ENCODE results near the gene HS2ST1. TPM values are rescaled to one million over a fixed set of nuclear protein-coding genes. Genes with fewer than 3 reads are reported as not detected.

Gene HS2ST1
- total RNA-seq, 4 donors from 2014 or later = 4.6 to 53.5 (median 15.5) TPM

GRCh38 chr1:87051965-87052364 is 137.5 kb downstream of the HS2ST1 start:
- H3K27me3 ChIP-seq = no peaks in the 10 kb centered on the region
- no peaks in the 10 kb centered on the region for H3K9me3 ChIP-seq
- H3K4me1 ChIP-seq = no peaks in the 10 kb centered on the region
- no peak overlapping the region for H3K27ac ChIP-seq
- TF ChIP-seq POLR2A (IDR thresholded peaks at IDR 0.05) = no peak
- TF ChIP-seq, protein P1, sequence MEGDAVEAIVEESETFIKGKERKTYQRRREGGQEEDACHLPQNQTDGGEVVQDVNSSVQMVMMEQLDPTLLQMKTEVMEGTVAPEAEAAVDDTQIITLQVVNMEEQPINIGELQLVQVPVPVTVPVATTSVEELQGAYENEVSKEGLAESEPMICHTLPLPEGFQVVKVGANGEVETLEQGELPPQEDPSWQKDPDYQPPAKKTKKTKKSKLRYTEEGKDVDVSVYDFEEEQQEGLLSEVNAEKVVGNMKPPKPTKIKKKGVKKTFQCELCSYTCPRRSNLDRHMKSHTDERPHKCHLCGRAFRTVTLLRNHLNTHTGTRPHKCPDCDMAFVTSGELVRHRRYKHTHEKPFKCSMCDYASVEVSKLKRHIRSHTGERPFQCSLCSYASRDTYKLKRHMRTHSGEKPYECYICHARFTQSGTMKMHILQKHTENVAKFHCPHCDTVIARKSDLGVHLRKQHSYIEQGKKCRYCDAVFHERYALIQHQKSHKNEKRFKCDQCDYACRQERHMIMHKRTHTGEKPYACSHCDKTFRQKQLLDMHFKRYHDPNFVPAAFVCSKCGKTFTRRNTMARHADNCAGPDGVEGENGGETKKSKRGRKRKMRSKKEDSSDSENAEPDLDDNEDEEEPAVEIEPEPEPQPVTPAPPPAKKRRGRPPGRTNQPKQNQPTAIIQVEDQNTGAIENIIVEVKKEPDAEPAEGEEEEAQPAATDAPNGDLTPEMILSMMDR (IDR thresholded peaks at IDR 0.05) = no peak
- intact Hi-C loops (cut with DNase I; ENCODE audit: low total_unique reads) = no loop called here
- no peak overlapping the region for H3K4me3 ChIP-seq
- H3K36me3 ChIP-seq = no peaks in the 10 kb centered on the region
- DNase-seq = no peak

- Histone ChIP-seq H3K4me1 (no peaks in the 10 kb centered on the region), H3K9me3 (no peaks in the 10 kb centered on the region), H3K36me3 (no peaks in the 10 kb centered on the region), H3K27ac (no peak overlapping the region), H3K27me3 (no peaks in the 10 kb centered on the region), H3K4me3 (no peak overlapping the region)
- DNase-seq = no peak
- intact Hi-C loops (cut with DNase I; ENCODE audit: low total_unique reads) = no loop called here
- TF ChIP-seq, protein P1 (IDR thresholded peaks at IDR 0.05) = no peak
- TF ChIP-seq POLR2A (IDR thresholded peaks at IDR 0.05) = no peak
Measured at GRCh38 chr1:87052400-87052799, 138.0 kb downstream of the HS2ST1 start.

GRCh38 chr1:87052961-87053360 is 138.5 kb downstream of the HS2ST1 start:
- Histone ChIP-seq H3K4me3 (no peak overlapping the region), H3K27me3 (no peaks in the 10 kb centered on the region), H3K9me3 (no peaks in the 10 kb centered on the region), H3K4me1 (no peaks in the 10 kb centered on the region), H3K27ac (no peak overlapping the region), H3K36me3 (no peaks in the 10 kb centered on the region)
- intact Hi-C loops (cut with DNase I; ENCODE audit: low total_unique reads) = no loop called here
- DNase-seq = no peak
- TF ChIP-seq POLR2A (IDR thresholded peaks at IDR 0.05) = no peak
- TF ChIP-seq, protein P1 (IDR thresholded peaks at IDR 0.05) = no peak

GRCh38 chr1:87053446-87053845 is 139.0 kb downstream of the HS2ST1 start:
- no peak for DNase-seq
- no peak for TF ChIP-seq POLR2A (IDR thresholded peaks at IDR 0.05)
- TF ChIP-seq, protein P1 (IDR thresholded peaks at IDR 0.05) = no peak
- Histone ChIP-seq H3K4me3 (no peak overlapping the region), H3K36me3 (no peaks in the 10 kb centered on the region), H3K9me3 (no peaks in the 10 kb centered on the region), H3K27ac (no peak overlapping the region), H3K4me1 (no peaks in the 10 kb centered on the region), H3K27me3 (no peaks in the 10 kb centered on the region)
- intact Hi-C loops (cut with DNase I; ENCODE audit: low total_unique reads) = no loop called here

GRCh38 chr1:87056974-87057373 is 142.5 kb downstream of the HS2ST1 start:
- Histone ChIP-seq H3K27ac (peak overlapping the region in 1 of 2 donors; percentile 69), H3K9me3 (no peaks in the 10 kb centered on the region), H3K27me3 (no peaks in the 10 kb centered on the region), H3K36me3 (no peaks in the 10 kb centered on the region), H3K4me1 (no peaks in the 10 kb centered on the region), H3K4me3 (no peak overlapping the region)
- intact Hi-C loops (cut with DNase I; ENCODE audit: low total_unique reads) = no loop called here
- no peak for TF ChIP-seq POLR2A (IDR thresholded peaks at IDR 0.05)
- TF ChIP-seq, protein P1 (IDR thresholded peaks at IDR 0.05) = no peak
- DNase-seq = no peak

All from uterus (tissue), 4 donors.